SK-N-SH (cell line): ENCODE measurements around the gene OPA1. TPM values are rescaled to one million over a fixed set of nuclear protein-coding genes. Genes with fewer than 3 reads are reported as not detected.

Experiments used
- CTCF ChIA-PET: fragments of 300-600, 350-600 bp; formaldehyde crosslinking; extraction: SDS; loops from one replicate; lab custom pipeline; 2021; lab: Yijun Ruan, JAX
- POLR2A ChIA-PET: fragments of 350-600 bp; sonication (Branson Sonifier 250); formaldehyde crosslinking; extraction: SDS; loops from one replicate; lab custom pipeline; 2020; ENCODE audit warnings: antibody characterized with exemption, inconsistent platforms; lab: Yijun Ruan, JAX
- DNase-seq: peaks from one replicate; pipeline ENCODE4 v3.0.0; 2012
- H2AFZ ChIP-seq: fragments of 200-600 bp; sonication (generic); 2 replicates; pipeline ENCODE4 v1.8.1; 2016; ENCODE audit warnings: antibody characterized with exemption, mild to moderate bottlenecking, low read depth
- H3F3A ChIP-seq: fragments of 200-600 bp; sonication (generic); replicated peaks from 2 replicates; pipeline ENCODE3; 2016; ENCODE audit warnings: antibody characterized with exemption, mild to moderate bottlenecking; ENCODE audit not compliant: insufficient read depth
- H3K27ac ChIP-seq, 2 experiments: fragments of 200-500 bp in 1 of 2; fragments of 200-600 bp in 1 of 2; sonication (Bioruptor generic) in 1 of 2; sonication (generic), shearing (Covaris generic) in 1 of 2; 2 replicates each; pipeline versions ENCODE4 v1.5.1 to v1.6.1; 2014 to 2016; ENCODE audit warnings: low read depth in 2 of 2, inconsistent platforms in 1 of 2, low read length in 1 of 2, mild to moderate bottlenecking in 1 of 2, mixed read lengths in 1 of 2
- H3K27me3 ChIP-seq: fragments of 200-600 bp; sonication (generic), shearing (Covaris generic); 2 replicates; pipeline ENCODE4 v1.6.1; 2016; ENCODE audit warnings: mixed run types; ENCODE audit not compliant: insufficient read depth
- H3K36me3 ChIP-seq, 2 experiments: fragments of 200-500 bp in 1 of 2; fragments of 200-600 bp in 1 of 2; sonication (Bioruptor generic) in 1 of 2; sonication (generic) in 1 of 2; replicated peaks in 1 of 2; 2 replicates each; pipeline versions ENCODE3 to v1.5.1; 2014 to 2016; ENCODE audit warnings: low read length in 1 of 2, mild to moderate bottlenecking in 1 of 2; ENCODE audit not compliant: insufficient read depth in 2 of 2, control insufficient read depth in 1 of 2
- H3K4me1 ChIP-seq, 2 experiments: fragments of 200-500 bp in 1 of 2; fragments of 200-600 bp in 1 of 2; sonication (Bioruptor generic) in 1 of 2; sonication (generic), shearing (Covaris generic) in 1 of 2; 2 replicates each; pipeline versions ENCODE4 v1.5.1 to v1.6.1; 2014 to 2016; ENCODE audit warnings: low read depth in 1 of 2, low read length in 1 of 2, mixed run types in 1 of 2; ENCODE audit not compliant: insufficient read depth in 2 of 2, control insufficient read depth in 1 of 2
- H3K4me2 ChIP-seq: fragments of 200-600 bp; sonication (generic), shearing (Covaris generic); 2 replicates; pipeline ENCODE4 v1.6.1; 2017; ENCODE audit warnings: mixed run types
- H3K4me3 ChIP-seq, 2 experiments: fragments of 200-500 bp in 1 of 2; fragments of 200-600 bp in 1 of 2; sonication (Bioruptor generic) in 1 of 2; sonication (generic), shearing (Covaris generic) in 1 of 2; 2 replicates each; pipeline versions ENCODE4 v1.5.1 to v1.8.1; 2014 to 2016; ENCODE audit warnings: low read depth in 2 of 2, inconsistent platforms in 1 of 2, low read length in 1 of 2, mild to moderate bottlenecking in 1 of 2, mixed read lengths in 1 of 2, moderate library complexity in 1 of 2
- H3K79me2 ChIP-seq: fragments of 200-600 bp; sonication (generic); 2 replicates; pipeline ENCODE4 v1.8.1; 2017; ENCODE audit warnings: mild to moderate bottlenecking; ENCODE audit not compliant: insufficient read depth
- H3K9ac ChIP-seq: fragments of 200-600 bp; sonication (generic); 2 replicates; pipeline ENCODE4 v1.6.1; 2017; ENCODE audit warnings: mixed run types
- H3K9me2 ChIP-seq: fragments of 200-600 bp; sonication (generic); 2 replicates; pipeline ENCODE4 v1.6.1; 2017; ENCODE audit warnings: mixed run types
- H3K9me3 ChIP-seq: fragments of 200-600 bp; sonication (generic); 2 replicates; pipeline ENCODE4 v1.6.1; 2017; ENCODE audit warnings: mixed run types, mild to moderate bottlenecking, moderate library complexity
- H4K20me1 ChIP-seq: fragments of 200-600 bp; sonication (generic); 2 replicates; pipeline ENCODE4 v1.6.1; 2017; ENCODE audit warnings: mild to moderate bottlenecking, mixed run types; ENCODE audit not compliant: insufficient read depth
- CHD2 ChIP-seq: fragments of 150-350 bp; IDR thresholded peaks from 2 replicates; pipeline ENCODE4 v1.6.1; 2018; ENCODE audit warnings: low read length; ENCODE audit not compliant: partially characterized antibody
- CTCF ChIP-seq: fragments of 200-600 bp; sonication (generic); IDR thresholded peaks from 2 replicates; pipeline ENCODE4 v1.6.1; 2017; ENCODE audit warnings: antibody characterized with exemption, mild to moderate bottlenecking, moderate library complexity
- ELF1 ChIP-seq: IDR thresholded peaks from 2 replicates; pipeline ENCODE4 v1.4.0; 2012
- EP300 ChIP-seq, 2 experiments: IDR thresholded peaks; 2 replicates each; pipeline versions ENCODE4 v1.4.0 to v1.6.1; 2012; ENCODE audit warnings: borderline replicate concordance in 1 of 2, low read depth in 1 of 2, low read length in 1 of 2
- GATA2 ChIP-seq: sonication (generic); formaldehyde crosslinking; IDR thresholded peaks from 2 replicates; pipeline ENCODE4 v1.5.0; 2020; ENCODE audit warnings: mild to moderate bottlenecking, missing genetic modification reagents
- NFIC ChIP-seq: IDR thresholded peaks from 2 replicates; pipeline ENCODE4 v1.4.0; 2012; ENCODE audit warnings: borderline replicate concordance
- RCOR1 ChIP-seq: fragments of 150-350 bp; IDR thresholded peaks from 2 replicates; pipeline ENCODE4 v1.6.1; 2017; ENCODE audit warnings: antibody characterized with exemption, low read length
- RXRA ChIP-seq: IDR thresholded peaks from 2 replicates; pipeline ENCODE4 v1.4.0; 2012; ENCODE audit warnings: low read depth, mild to moderate bottlenecking, borderline replicate concordance
- SIN3A ChIP-seq: IDR thresholded peaks from 2 replicates; pipeline ENCODE4 v1.6.1; 2012; ENCODE audit warnings: low read depth, mild to moderate bottlenecking, low read length, moderate library complexity, borderline replicate concordance
- TAF1 ChIP-seq: IDR thresholded peaks from 2 replicates; pipeline ENCODE4 v1.6.1; 2012; ENCODE audit warnings: low read depth, mild to moderate bottlenecking, low read length, moderate library complexity, borderline replicate concordance
- TCF12 ChIP-seq: IDR thresholded peaks from 2 replicates; pipeline ENCODE4 v1.4.0; 2012
- TEAD4 ChIP-seq: IDR thresholded peaks from 2 replicates; pipeline ENCODE4 v1.4.0; 2012; ENCODE audit warnings: mild to moderate bottlenecking, borderline replicate concordance; ENCODE audit not compliant: insufficient read depth
- USF1 ChIP-seq: IDR thresholded peaks from 2 replicates; pipeline ENCODE4 v1.4.0; 2012; ENCODE audit warnings: low read depth, borderline replicate concordance
- USF2 ChIP-seq: fragments of 150-350 bp; IDR thresholded peaks from 2 replicates; pipeline ENCODE4 v1.6.1; 2017; ENCODE audit warnings: antibody characterized with exemption, low read length, low read depth, borderline replicate concordance
- YY1 ChIP-seq: IDR thresholded peaks from 2 replicates; pipeline ENCODE4 v1.4.0; 2012; ENCODE audit warnings: low read depth, mild to moderate bottlenecking
- WGBS: methylation state at CpG from one replicate; pipeline ENCODE4 v1.1.6; 2017; ENCODE audit warnings: low lambda C conversion rate; 5-methylcytosine and 5-hydroxymethylcytosine counted together
- polyA plus RNA-seq, 3 experiments: library from polyadenylated mRNA; depleted of rRNA; stranded (reverse); fragments of >200 nt; gene quantifications; 2 replicates each; pipeline ENCODE4 v1.2.3, GENCODE V29; 2012
- TF ChIP-seq, protein P1 (sequence below): IDR thresholded peaks from 2 replicates; pipeline ENCODE4 v1.4.0; 2012; ENCODE audit warnings: low read depth

OPA1 gene
- polyA plus RNA-seq, 1 of the 3 experiments (the other 2 are of a cell fraction), result 11.4 TPM

DNA sequence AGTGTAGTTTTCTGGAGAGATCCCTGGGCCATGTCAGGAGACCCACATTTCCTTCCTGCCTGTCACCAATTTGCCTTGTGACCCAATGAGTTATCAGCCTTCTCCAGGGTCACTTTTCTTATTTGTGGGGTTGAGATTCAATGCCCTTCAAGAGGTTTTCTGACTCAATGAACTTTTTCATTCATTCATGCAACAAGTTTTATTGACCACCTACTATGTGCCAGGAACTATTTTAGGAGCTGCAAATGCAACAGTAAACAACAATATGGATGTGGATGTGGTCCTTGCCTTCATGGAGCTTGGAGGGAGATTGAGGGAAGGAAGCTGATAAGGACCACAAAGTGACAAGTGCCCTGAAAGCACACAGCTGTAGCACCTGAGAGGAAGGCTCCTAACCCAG is 142.8 kb downstream of the OPA1 start (continued):
- TF ChIP-seq, protein P1, sequence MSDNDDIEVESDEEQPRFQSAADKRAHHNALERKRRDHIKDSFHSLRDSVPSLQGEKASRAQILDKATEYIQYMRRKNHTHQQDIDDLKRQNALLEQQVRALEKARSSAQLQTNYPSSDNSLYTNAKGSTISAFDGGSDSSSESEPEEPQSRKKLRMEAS, result no peak
- no peak for TF ChIP-seq TEAD4
- TF ChIP-seq USF2, result no peak
- no peak for TF ChIP-seq USF1
- no peak for TF ChIP-seq SIN3A
- no peak for TF ChIP-seq CHD2
- TF ChIP-seq TAF1, result no peak
- TF ChIP-seq YY1, result no peak
- TF ChIP-seq RXRA, result no peak
- TF ChIP-seq EP300 (IDR thresholded peaks at IDR 0.05; ENCODE audit: borderline replicate concordance in 1 of 2, low read depth in 1 of 2, low read length in 1 of 2), result no peak

DNA sequence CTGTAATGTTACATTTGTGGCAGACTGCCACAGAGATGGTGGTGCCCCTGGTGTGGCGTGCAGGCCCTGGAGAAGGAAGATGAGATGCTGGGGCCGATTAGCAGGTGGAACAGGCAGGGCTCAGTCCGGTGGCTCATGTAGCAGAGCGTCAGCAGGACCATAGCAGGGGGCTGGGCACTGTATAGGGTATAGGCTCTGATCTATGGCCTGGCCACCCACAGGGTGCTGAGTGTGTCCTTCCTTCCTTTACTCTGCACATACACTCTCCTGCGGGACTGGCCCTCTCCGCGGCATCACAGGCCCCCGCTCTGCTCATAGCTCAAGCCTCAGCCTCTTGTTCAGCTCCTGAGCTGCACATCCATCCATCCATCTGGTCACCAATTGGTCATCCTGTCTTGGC is 143.6 kb downstream of the OPA1 start:
- no peak overlapping the region for H3K27ac ChIP-seq
- ChIA-PET POLR2A (no interaction called here), CTCF (interaction anchor here (1.2 kb wide), 1 partner anchor 9 kb away, joined by 3 read pairs; no protein-coding TSS in a partner anchor)
- H3K79me2 ChIP-seq, result no peaks in the 10 kb centered on the region
- peaks cover 0 to 6% of the 10 kb centered on the region in 2 experiments; a peak in 1 of 4 replicates for H3K4me1 ChIP-seq
- no peaks in the 10 kb centered on the region for H4K20me1 ChIP-seq
- no peaks in the 10 kb centered on the region for H3K9me3 ChIP-seq
- no peaks in the 10 kb centered on the region for H3K9me2 ChIP-seq
- no peaks in the 10 kb centered on the region for H3F3A ChIP-seq
- H3K27me3 ChIP-seq, result no peaks in the 10 kb centered on the region; the same call in 1 of the 2 replicates
- H2AFZ ChIP-seq, result no peak overlapping the region
- TF ChIP-seq RXRA (no peak), SIN3A (no peak), RCOR1 (no peak), ELF1 (no peak), NFIC (no peak), CHD2 (no peak), TCF12 (no peak), EP300 (IDR thresholded peaks at IDR 0.05; ENCODE audit: borderline replicate concordance in 1 of 2, low read depth in 1 of 2, low read length in 1 of 2) (no peak), GATA2 (CRISPR knock-in tag) (no peak), CTCF (no peak)
- TF ChIP-seq, protein P1, result no peak
- WGBS, result 84% methylated on average over 5 of the region's 8 CpGs
- H3K36me3 ChIP-seq, result no peaks in the 10 kb centered on the region
- H3K9ac ChIP-seq, result no peak overlapping the region
- no peak overlapping the region for H3K4me3 ChIP-seq
- DNase-seq, result no peak
- no peak overlapping the region for H3K4me2 ChIP-seq
